ENCODE measurements around the gene ARFIP2.

DNA sequence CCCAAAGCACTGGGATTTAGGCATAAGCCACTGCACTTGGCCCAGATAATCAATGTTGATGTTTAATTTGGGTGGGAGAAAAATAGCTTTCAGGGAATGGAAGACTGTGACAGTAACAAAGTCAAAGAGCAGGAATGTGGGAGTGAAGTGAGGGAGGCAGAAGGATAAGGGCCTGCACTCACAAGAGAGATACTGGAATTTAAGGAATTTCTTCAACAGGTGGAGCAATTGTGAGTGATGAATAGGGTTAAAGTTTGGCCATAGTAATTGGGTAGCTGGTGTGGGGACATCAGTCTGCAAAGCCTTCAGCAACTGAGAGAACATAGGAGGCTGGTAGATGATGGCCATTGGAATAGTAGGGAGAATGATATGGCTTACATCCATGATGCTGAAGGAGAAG is 53.6 kb downstream of the ARFIP2 start:
- TF ChIP-seq, protein P1, sequence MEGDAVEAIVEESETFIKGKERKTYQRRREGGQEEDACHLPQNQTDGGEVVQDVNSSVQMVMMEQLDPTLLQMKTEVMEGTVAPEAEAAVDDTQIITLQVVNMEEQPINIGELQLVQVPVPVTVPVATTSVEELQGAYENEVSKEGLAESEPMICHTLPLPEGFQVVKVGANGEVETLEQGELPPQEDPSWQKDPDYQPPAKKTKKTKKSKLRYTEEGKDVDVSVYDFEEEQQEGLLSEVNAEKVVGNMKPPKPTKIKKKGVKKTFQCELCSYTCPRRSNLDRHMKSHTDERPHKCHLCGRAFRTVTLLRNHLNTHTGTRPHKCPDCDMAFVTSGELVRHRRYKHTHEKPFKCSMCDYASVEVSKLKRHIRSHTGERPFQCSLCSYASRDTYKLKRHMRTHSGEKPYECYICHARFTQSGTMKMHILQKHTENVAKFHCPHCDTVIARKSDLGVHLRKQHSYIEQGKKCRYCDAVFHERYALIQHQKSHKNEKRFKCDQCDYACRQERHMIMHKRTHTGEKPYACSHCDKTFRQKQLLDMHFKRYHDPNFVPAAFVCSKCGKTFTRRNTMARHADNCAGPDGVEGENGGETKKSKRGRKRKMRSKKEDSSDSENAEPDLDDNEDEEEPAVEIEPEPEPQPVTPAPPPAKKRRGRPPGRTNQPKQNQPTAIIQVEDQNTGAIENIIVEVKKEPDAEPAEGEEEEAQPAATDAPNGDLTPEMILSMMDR (IDR thresholded peaks at IDR 0.05; ENCODE audit: insufficient read depth, low read length, poor library complexity, severe bottlenecking): no peak
- TF ChIP-seq EZH2phosphoT487 (conservative IDR thresholded peaks at IDR 0.05; ENCODE audit: low read length): no peak

Measured in SU-DHL-6 (cell line).